Measurements from ENCODE around the gene TRIM10.
"Not testable (repeated sequence)": the region's sequence is repeated elsewhere in the genome, so short reads cannot be mapped to it uniquely, and the experiment has no call there.

TRIM10 gene

DNA sequence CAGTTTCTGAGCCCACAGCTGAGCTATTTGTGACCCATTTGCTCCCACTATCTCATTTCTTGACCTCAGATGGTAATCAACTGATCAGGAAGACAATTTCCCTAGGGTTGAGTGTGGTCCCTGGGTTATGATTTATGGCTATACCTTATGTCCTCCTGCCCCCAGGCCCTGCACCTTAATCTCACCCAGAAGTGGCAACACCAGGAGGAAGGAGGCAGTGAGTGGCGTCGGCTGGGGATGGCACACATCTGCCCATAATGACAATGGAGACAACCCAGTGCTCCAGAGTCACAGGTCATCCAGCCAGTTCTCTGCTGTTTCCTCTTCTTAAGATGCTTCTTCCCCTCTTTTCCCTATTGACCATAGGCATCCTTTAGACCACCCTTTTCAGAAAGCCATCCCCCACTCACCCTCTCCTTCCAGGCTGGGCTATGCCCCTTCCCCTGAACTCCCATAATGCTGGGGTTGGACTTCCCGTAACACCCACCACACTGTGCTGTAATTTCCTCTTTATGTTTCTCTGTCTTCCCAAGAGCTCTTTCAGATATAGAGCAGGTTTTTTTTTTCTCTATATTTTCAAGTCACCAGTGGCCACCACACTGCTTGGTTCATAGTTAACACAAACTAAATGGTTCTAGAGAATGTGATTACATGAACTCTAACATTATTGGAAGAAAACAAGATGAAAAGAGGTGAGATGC lies 8.0 kb downstream of the TRIM10 start:
- DNase-seq = no peak

DNA sequence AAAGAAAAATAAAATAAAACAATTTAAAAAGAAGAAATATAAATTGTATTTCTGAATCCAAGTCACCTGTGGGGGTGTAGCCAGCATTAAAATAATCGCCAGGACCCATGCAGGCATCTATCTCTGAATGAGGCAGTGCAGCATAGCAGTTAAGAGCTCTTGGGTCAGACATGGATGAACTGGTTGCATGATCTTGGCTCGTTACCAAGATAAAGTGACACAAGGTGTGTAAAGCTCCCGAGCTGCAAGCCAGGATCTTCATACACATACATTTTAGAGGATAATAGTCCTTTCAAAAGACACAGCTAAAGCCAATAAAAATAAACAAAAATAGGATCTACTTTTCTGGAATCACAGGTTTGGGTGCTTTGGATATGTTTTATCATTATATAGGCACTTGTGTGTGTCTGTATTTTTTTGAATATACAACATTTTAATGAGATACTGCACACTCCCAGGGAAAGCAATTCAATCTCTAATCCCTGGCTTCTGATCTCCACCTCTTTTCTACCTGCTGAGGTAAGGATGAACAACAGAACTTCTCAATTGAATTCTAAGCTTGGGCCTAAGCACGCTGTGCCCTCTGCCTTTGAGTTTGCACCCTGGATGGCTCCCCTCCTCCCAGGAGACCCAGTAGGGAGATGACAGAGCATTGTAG lies 8.9 kb downstream of the TRIM10 start:
- no peak for DNase-seq

DNA sequence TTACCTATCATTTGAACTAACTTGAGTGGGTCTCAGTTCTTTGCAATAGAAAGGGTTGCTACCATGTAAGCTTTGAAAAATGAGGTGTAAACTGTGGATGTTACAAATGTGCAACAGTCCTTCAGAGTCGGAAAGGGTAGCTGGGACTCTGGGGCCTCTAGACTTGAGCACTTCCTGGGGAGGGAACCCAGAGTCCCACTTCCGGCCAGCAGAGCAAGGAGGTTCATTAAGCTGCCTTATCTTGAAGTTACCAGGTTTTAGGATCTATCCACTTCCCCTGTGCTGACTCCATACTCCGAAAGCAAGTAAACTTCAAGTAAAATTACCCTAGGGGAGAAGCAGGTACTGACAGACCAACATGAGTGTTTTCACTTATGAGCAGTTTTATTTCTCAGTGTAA lies 9.4 kb downstream of the TRIM10 start:
- no peak for DNase-seq

DNA sequence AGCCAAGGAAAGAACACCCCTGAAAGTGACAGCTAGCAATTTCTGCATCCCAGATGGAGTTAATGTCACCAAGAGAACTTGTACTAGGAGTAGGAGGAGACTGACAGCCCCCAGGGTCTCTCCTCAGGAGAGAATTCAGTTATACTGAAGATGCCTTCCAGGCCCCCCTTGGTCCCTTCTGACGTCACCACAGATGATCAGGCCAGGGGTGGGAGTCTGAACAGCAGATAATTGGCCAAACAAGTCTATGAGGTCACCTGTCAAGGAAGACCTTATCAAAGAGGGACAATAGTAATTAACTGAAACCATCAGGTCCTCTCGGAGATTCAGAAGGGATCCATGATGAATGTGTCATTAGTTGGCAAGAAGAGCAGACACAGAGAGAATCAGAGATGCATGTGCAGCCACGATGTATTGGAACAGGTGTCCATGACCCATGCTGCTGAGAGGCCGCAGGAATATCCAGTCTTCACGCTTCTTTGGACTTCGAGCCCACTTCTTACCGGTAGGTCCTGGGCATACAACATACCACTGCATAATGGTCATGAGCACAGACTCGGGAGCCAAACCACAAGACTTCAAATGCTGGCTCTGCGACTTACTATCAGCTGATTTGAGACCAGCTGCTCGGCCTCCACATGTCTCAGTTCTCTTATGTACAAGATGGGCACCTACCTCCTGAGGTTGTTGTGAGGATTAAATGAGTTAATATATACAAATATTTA lies 10.2 kb downstream of the TRIM10 start:
- DNase-seq = no peak

DNA sequence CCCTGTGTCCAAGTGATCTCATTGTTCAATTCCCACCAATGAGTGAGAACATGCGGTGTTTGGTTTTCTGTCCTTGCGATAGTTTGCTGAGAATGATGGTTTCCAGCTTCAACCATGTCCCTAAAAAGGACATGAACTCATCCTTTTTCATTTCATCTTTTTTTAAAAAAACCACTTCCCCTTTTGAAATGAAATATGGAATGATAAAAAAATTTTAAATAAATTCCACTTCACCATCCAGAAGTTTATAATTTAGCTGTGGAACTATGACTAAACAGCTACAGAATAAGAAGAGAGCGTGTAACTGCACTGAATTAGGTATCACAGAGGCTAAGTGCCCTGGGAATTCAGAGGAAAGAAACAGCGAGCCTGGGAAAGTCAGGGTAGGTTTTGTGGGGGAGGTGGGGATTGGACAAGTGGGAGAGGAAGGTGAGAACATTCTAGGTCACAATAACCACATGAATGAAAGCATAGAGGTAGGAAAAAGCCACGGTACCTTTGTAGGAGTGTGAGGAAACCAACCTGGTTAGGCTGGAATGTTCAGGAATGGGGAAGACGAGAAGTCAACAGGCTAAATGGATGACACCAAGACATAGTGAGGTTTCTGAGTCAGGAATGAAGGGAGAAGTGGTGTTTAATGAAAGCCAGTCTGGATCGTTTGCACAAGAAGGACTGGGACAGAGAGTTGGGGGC lies 11.0 kb downstream of the TRIM10 start:
- DNase-seq = no peak

DNA sequence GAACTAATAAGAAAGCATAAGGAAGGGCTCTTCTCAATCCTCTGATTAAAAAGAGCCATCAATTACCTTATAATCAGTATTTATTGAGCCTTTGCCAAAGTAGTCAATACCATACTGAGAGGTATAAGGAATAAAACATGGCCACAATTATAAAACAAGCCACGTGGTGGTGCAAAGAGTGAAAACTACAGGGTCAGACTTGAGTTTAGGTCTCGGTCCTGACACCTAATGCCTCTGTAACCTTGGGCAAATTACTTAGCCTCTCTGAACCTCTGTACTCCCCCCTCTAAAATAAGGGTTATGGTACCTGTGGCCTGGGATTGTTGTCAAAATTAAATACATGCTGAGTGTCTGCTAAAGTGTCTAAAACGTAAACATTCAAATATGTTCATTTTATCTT lies 11.8 kb downstream of the TRIM10 start:
- no peak for DNase-seq

DNA sequence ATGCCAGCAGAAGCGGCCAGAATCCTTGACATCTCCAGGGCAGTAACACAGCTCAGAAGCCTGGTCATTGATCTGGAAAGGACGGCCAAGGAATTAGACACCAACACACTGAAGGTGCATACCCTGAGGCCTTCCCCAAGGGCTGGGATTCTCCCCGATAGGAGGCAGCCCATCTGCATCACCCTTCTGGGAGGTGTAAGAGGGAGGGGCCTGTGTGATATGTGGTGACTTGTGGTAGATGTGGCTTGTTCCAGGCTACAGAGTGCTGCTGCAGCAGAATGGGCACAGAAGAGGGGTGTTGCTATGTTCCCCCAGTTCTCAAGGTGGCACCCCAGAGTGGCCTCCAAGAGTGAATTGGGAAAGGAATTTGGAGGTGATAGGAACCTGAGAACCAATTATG lies 13.9 kb downstream of the TRIM10 start:
- DNase-seq = no peak

DNA sequence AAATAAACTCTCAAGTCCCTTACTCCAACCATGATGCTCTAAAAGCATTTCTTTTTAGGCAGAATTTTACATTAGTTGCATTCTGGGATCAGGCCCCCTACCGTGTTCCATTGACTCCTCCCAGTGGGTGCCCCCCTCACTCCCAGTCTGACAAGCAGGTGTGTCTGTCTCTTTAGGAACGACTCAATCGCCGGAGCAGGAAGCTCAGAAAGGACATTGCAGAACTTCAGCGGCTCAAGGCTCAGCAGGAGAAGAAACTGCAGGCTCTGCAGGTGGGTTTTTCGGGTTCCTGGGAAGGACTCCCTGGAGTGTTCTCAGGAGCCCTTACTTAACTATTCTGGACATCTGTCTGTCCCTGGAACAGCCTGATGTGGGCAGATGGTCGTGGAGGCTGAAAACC lies 15.2 kb downstream of the TRIM10 start:
- DNase-seq = no peak

DNA sequence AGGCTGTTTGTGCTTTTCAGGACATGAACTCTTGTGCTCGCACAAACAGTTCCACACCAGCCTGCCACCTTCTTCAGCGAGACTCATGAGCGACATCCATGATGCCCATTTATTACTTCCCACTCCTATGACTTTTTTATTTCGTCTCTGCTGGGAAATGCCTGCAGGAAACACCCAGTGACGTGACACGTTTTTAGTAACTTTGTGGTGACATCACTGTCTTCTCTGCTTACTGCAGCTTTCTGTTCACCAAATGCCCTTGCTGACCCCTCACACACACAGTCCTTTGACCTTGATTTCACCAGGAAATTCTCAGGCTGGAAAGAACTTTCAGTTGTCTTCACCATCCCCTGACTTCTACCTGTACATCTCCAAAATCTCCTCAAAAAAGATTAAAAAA lies 16.2 kb downstream of the TRIM10 start:
- DNase-seq = no peak

DNA sequence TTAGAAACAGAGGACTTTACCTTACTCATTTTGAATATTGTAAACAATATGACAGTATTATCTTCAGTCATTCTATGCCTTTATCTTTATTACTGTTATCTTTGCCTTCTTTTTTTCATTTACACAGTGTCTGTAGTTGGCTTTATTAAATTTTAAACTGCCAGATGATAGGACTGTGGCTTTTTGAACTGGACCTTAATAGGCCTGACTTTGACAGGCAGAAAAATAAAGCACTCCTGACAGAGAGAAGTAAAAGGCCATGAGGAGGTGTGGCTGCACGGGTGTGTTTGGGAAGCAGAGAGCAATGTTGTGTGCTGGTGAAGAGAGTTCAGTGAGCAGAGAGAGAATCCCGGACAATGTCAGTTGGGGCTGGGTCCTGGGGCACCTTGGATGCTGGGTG lies 17.2 kb downstream of the TRIM10 start:
- no peak for DNase-seq

DNA sequence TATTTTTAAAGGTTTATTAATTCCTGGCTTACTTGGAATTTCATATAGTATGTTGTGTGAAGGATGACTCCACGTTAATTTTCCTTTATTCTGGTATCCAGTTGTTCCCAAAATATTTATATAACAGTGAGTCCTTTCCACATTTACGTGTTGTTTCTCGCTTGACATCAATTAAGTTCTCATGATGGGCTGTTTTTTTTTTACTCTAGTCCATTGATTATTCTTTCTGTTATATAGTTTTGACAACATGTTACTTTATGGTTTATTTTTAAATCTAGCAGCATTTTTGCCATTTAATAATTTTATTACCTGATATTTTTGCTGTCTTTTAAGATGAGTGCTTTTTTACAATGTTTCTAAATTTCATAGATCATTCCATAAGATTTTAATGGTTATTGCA lies 18.3 kb downstream of the TRIM10 start:
- DNase-seq = no peak

DNA sequence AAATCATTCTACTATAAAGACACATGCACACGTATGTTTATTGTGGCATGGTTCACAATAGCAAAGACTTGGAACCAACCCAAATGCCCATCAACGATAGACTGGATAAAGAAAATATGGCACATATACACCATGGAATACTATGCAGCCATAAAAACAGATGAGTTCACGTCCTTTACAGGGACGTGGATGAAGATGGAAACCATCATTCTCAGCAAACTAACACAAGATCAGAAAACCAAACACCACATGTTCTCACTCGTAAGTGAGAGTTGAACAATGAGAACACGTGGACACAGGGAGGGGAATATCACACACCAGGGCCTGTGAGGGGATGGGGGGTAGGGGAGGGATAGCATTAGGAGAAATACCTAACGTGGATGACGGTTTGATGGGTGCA lies 20.8 kb downstream of the TRIM10 start:
- DNase-seq = not testable (repeated sequence)

DNA sequence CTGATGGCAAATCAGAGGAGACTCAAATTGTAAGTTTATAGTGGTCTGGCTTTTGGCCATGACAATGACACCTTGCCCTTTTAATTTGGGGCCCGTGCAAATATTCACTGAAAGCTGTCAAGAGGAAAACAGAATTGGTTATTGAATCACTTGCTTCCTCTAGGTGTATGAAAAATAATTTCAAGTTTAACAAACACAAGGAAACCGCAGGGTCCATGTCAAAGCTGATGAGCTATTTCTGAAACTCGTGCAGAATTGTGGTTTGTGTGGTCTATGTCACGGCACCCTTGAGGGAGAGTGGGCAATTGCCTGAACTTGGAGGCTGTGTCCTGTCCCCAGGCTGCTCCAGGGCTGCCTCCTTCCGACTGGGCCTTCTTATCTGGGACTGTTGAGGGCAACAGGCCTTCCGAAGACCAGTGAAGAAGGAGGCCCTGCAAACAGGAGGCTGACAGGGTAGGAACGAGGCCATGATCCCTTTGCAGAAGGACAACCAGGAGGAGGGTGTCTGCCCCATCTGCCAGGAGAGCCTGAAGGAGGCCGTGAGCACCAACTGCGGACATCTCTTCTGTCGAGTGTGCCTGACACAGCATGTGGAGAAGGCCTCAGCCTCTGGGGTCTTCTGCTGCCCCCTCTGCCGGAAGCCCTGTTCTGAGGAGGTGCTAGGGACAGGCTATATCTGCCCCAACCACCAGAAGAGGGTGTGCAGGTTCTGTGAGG lies 24.3 kb downstream of the TRIM10 start:
- DNase-seq = no peak

DNA sequence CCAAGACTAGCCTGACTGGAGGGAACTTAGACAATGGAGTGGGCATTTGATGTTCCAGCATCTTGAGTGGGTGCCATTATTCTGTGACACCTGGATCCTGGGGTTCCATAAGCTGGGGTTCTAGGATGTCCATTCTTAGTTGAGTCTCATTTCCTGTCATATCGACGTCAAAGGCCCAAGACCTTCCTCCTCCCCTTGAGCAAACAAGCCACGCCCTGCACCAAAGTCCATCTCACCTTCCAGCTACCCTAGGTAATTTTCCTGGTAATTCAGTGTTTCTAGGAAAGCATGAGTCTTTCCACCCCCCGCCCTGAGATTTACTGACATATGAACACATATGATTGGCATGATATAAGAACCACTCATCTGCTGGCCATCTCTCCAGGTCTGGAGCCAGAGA lies 25.3 kb downstream of the TRIM10 start, which contains the start of gene TRIM40:
TRIM40 (plus strand) TSS at position 384 of the 400 bp plus-strand sequence. CDS start 897 bp downstream, outside the sequence.
- no peak for DNase-seq

DNA sequence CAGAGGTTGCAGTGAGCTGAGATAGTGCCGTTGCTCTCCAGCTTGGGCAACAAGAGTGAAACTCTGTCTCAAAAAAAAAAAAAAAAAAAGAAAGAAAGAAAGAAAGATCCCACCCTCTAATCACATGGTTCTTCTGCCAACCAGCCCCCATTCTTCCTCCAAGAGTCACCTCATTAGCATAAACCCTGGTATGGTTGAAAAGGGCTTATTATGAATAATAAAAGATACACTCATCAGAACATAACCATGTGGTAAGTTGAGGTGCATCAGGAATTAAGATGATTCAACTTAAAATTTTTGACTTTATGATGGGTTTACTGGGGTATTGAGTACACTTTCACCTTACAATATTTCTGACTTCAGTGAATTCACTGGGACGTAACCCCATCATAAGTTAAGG lies 25.9 kb downstream of the TRIM10 start:
- DNase-seq = no peak

DNA sequence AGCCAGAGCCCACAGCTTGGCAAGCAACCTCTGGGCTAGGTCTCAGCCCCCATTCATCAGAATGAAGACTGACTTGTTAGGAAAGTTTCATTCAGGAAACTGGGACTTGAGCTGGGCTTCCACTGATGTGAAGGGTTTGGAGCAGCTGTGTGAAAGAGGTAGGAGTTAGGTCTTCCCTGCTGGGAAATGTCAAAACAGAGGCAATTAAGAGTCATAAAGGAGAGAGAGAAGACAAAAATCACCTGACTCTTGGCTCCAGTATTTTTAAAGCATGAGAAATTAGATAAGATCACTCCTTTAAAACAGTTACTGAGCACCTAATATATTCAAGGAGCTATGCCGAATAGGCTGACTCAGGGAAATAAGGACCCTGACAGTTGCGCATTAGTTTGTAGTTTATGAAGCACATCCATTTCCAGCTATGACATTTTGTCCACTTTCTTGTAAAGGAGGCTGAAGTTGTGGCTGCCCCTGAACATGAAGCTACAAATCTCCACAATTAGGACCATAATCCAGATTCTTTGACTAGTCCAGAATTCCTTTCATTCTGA lies 29.0 kb downstream of the TRIM10 start:
- no peak for DNase-seq

DNA sequence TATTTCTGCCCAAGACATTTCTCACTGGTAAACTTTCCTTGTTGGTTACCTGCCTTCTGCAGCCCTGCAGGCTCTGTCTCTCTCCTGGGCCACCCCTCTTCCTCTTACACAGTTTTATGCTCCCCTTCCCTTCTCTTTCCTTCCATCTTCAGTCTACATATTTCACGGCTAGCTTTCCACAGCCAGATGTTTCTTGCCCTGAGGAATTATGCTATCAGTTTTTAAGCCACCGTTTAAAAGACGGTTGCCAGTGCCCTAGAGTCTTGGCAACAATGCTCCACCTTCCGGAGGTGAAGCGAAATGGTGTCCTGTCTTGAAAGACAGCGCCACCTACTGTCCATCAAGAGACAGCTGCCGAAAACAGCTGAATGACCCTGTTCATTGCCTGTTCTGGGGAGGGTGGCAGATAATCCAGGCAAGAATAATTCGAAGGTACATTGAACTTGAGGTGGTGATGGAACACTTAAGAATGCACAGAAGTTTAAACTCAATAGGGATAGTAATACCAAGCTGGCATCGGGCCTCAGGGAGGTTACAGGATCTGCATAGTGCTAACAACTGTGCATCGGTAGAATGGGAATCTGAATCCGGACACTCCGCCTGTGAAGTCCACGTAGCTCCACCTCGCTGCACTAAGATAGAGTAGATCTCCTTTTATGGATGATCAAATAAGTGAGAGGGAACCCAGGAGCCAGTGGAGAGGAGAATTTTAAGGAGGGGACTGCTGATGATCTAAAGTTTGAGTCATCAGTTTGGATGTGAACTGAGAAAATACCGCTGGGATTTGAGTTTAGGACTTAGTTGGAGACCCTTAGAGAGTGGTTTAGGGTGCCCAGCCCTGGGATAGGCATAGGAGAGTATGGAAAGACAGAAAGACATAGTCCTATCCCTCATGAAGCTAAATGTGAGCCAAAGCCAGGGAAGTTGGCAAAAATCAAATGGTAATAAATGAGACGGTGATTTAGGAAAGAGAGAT lies 29.8 kb downstream of the TRIM10 start:
- DNase-seq = peak; percentile 69

DNA sequence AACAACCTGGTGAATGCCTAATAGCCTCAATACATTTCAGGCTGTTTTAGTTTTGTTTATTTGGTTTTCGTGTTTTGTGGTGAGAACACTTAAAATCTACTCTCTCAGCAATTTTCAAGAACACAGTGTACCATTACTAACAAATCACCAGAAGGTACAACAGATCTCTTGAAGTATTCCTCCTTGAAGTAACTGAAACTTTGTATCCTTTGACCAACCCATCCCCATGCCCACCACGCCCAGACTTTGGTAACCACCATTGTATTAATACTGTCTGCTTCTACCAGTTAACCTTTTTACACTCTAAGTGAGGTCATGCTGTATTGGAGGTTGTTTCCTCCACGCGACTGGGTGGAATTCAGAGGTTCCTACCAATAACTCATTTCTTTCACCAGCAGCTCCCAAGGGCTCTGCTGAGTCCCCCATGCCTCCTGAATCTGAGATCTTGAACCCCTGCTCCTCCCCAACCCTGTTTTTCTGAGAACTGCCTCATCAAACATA lies 30.8 kb downstream of the TRIM10 start:
- no peak for DNase-seq

DNA sequence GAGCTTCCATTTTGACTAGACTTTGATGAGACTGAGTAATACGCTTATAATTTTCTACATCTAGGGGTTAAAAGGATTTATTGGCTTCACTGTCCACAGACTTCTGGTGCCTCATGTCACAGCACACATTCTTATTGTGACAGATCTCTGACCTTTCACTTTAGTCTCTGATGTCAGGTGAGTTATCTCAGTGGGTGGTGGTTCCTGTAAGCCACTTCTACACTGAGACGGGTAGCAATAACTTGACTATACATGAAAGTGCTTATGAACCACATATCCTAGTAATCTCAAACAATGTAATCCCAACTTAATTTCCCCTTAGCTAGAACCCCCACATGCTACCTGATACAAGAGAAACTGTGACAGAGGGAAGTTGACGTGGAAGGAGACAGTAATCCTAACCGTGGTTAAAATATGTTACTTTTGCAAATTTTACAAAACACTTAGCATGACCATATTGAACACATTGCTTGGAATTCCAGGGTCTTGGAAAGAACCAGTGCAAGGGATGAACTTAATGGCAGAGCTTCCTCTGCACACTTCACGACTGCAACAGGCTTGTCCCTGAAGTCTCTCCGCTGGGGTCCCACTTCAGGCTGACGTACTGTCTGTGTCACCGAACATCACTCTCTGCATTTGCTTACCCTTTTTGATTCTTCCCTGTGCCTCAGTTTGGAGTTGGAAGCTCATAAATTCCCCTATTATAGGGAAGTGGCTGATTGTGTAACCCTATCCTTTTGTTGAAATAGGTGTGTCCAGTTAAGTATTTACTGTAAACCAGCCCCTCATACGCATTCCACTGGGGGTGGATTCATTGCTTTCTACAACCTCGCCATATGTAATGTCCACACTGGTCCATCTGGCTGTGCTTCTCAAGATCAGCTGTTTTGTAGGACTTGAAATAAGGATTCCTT lies 31.5 kb downstream of the TRIM10 start:
- DNase-seq = no peak

All from amniotic stem cell (primary cell).